Glutamatergic neuron (in vitro differentiated cells): ENCODE results near the gene PSD2. TPM values are rescaled to one million over a fixed set of nuclear protein-coding genes. Genes with fewer than 3 reads are reported as not detected.

Experiments
- DNase-seq: peaks from one replicate; pipeline ENCODE4 v3.0.0; 2022
- H3K27ac Mint-ChIP-seq: one replicate; pipeline ENCODE4 v1.8.0; 2020; ENCODE audit warnings: mild to moderate bottlenecking, mixed read lengths, inconsistent platforms; ENCODE audit not compliant: unreplicated experiment
- H3K27me3 Mint-ChIP-seq: one replicate; pipeline ENCODE4 v1.8.0; 2020; ENCODE audit warnings: mild to moderate bottlenecking, moderate library complexity, mixed read lengths, inconsistent platforms; ENCODE audit not compliant: unreplicated experiment
- H3K36me3 Mint-ChIP-seq: one replicate; pipeline ENCODE4 v1.8.0; 2020; ENCODE audit warnings: mild to moderate bottlenecking, mixed read lengths, inconsistent platforms; ENCODE audit not compliant: unreplicated experiment
- H3K4me1 Mint-ChIP-seq: one replicate; pipeline ENCODE4 v1.8.0; 2020; ENCODE audit warnings: mild to moderate bottlenecking, low read depth, mixed read lengths, inconsistent platforms; ENCODE audit not compliant: unreplicated experiment
- H3K4me3 Mint-ChIP-seq: one replicate; pipeline ENCODE4 v1.8.0; 2020; ENCODE audit warnings: mild to moderate bottlenecking, mixed read lengths, inconsistent platforms; ENCODE audit not compliant: unreplicated experiment
- H3K9me3 Mint-ChIP-seq: one replicate; pipeline ENCODE4 v1.8.0; 2020; ENCODE audit warnings: mild to moderate bottlenecking, moderate library complexity, mixed read lengths, inconsistent platforms; ENCODE audit not compliant: unreplicated experiment
- CTCF ChIP-seq: fragments of 200-600 bp; sonication (generic); IDR thresholded peaks from one replicate; pipeline ENCODE4 v1.5.0; 2021; ENCODE audit not compliant: partially characterized antibody, unreplicated experiment
- total RNA-seq: library from RNA; stranded (reverse); fragmentation: NEBNext Ultra II Directional; extraction: Animal tissue kit (Norgen Biotek cat#: 25700); gene quantifications from one replicate; pipeline ENCODE4 v1.2.1, GENCODE V29; 2021; ENCODE audit not compliant: unreplicated experiment

PSD2 gene
- total RNA-seq, 1 donor from 2014 or later, result 2.3 TPM

GRCh38 chr5:139804800-139805397, 9.3 kb downstream of the PSD2 start:
- Mint-ChIP-seq H3K36me3 (no peaks in the 10 kb centered on the region), H3K27ac (no peak overlapping the region), H3K4me3 (no peak overlapping the region), H3K4me1 (peaks cover 1% of the 10 kb centered on the region), H3K27me3 (peaks cover 7% of the 10 kb centered on the region), H3K9me3 (peaks cover 9% of the 10 kb centered on the region)
- TF ChIP-seq CTCF, result no peak
- no peak for DNase-seq

GRCh38 chr5:139805545-139805944, 9.9 kb downstream of the PSD2 start:
- no peak for DNase-seq
- Mint-ChIP-seq H3K9me3 (peaks cover 9% of the 10 kb centered on the region), H3K36me3 (no peaks in the 10 kb centered on the region), H3K27ac (no peak overlapping the region), H3K4me3 (peak overlapping the region; percentile 25), H3K4me1 (peaks cover 1% of the 10 kb centered on the region), H3K27me3 (peaks cover 9% of the 10 kb centered on the region)
- TF ChIP-seq CTCF, result no peak

GRCh38 chr5:139806111-139806510, 10.5 kb downstream of the PSD2 start:
- Mint-ChIP-seq H3K9me3 (peaks cover 9% of the 10 kb centered on the region), H3K4me3 (no peak overlapping the region), H3K4me1 (peaks cover 1% of the 10 kb centered on the region), H3K27ac (no peak overlapping the region), H3K36me3 (no peaks in the 10 kb centered on the region), H3K27me3 (peaks cover 9% of the 10 kb centered on the region)
- no peak for TF ChIP-seq CTCF
- DNase-seq, result no peak

- no peak overlapping the region for H3K27ac Mint-ChIP-seq
- H3K4me3 Mint-ChIP-seq, result no peak overlapping the region
- H3K4me1 Mint-ChIP-seq, result peaks cover 1% of the 10 kb centered on the region
- H3K27me3 Mint-ChIP-seq, result peaks cover 6% of the 10 kb centered on the region
- no peaks in the 10 kb centered on the region for H3K36me3 Mint-ChIP-seq
- H3K9me3 Mint-ChIP-seq, result peaks cover 11% of the 10 kb centered on the region
- no peak for DNase-seq
- TF ChIP-seq CTCF, result no peak
Observed at GRCh38 chr5:139806726-139807646, 11.4 kb downstream of the PSD2 start.

GRCh38 chr5:139807647-139808030, 12.0 kb downstream of the PSD2 start:
- TF ChIP-seq CTCF, result no peak
- Mint-ChIP-seq H3K27ac (no peak overlapping the region), H3K27me3 (peaks cover 7% of the 10 kb centered on the region), H3K4me3 (no peak overlapping the region), H3K9me3 (peaks cover 11% of the 10 kb centered on the region), H3K36me3 (no peaks in the 10 kb centered on the region), H3K4me1 (peaks cover under 1% of the 10 kb centered on the region)
- no peak for DNase-seq
